Neural cell (in vitro differentiated cells): ENCODE data around the gene TSPOAP1.

ENCODE experiments used
- CTCF ChIP-seq: fragments of 450-650 bp; IDR thresholded peaks from 2 replicates; pipeline ENCODE4 v1.5.1; 2014; ENCODE audit warnings: antibody characterized with exemption, mild to moderate bottlenecking, moderate library complexity; ENCODE audit not compliant: poor library complexity, severe bottlenecking
- EP300 ChIP-seq: fragments of 450-650 bp; conservative IDR thresholded peaks from 2 replicates; pipeline ENCODE4 v1.6.1; 2014; ENCODE audit warnings: antibody characterized with exemption, mild to moderate bottlenecking, moderate library complexity; ENCODE audit not compliant: poor library complexity, severe bottlenecking
- EZH2 ChIP-seq: fragments of 200-600, 300-800 bp; shearing (Covaris generic), sonication (generic); IDR thresholded peaks from 2 replicates; pipeline ENCODE4 v1.6.1; 2014; ENCODE audit warnings: antibody characterized with exemption, low read length, borderline replicate concordance, mild to moderate bottlenecking; ENCODE audit not compliant: insufficient read depth, poor library complexity, severe bottlenecking
- MXI1 ChIP-seq: fragments of 450-650 bp; conservative IDR thresholded peaks from 2 replicates; pipeline ENCODE4 v1.6.1; 2014; ENCODE audit warnings: antibody characterized with exemption, mild to moderate bottlenecking; ENCODE audit not compliant: poor library complexity, severe bottlenecking
- POLR2AphosphoS5 ChIP-seq: IDR thresholded peaks from 2 replicates; pipeline ENCODE4 v1.6.1; 2012
- RAD21 ChIP-seq: fragments of 450-650 bp; conservative IDR thresholded peaks from 2 replicates; pipeline ENCODE4 v1.6.1; 2014; ENCODE audit warnings: antibody characterized with exemption, mild to moderate bottlenecking, moderate library complexity
- SMC3 ChIP-seq: fragments of 450-650 bp; conservative IDR thresholded peaks from 2 replicates; pipeline ENCODE4 v1.6.1; 2014; ENCODE audit warnings: antibody characterized with exemption, mild to moderate bottlenecking, moderate library complexity; ENCODE audit not compliant: poor library complexity
- TAF1 ChIP-seq: IDR thresholded peaks from 2 replicates; pipeline ENCODE4 v1.6.1; 2012; ENCODE audit warnings: low read depth
- TF ChIP-seq, protein P1 (sequence below): IDR thresholded peaks from 2 replicates; pipeline ENCODE4 v1.6.1; 2012; ENCODE audit warnings: borderline replicate concordance

- TF ChIP-seq EZH2 (no peak), CTCF (peak; percentile 59), TAF1 (no peak), POLR2AphosphoS5 (no peak), MXI1 (no peak), EP300 (no peak), SMC3 (peak; percentile 58), RAD21 (peak; percentile 61)
- TF ChIP-seq, protein P1, sequence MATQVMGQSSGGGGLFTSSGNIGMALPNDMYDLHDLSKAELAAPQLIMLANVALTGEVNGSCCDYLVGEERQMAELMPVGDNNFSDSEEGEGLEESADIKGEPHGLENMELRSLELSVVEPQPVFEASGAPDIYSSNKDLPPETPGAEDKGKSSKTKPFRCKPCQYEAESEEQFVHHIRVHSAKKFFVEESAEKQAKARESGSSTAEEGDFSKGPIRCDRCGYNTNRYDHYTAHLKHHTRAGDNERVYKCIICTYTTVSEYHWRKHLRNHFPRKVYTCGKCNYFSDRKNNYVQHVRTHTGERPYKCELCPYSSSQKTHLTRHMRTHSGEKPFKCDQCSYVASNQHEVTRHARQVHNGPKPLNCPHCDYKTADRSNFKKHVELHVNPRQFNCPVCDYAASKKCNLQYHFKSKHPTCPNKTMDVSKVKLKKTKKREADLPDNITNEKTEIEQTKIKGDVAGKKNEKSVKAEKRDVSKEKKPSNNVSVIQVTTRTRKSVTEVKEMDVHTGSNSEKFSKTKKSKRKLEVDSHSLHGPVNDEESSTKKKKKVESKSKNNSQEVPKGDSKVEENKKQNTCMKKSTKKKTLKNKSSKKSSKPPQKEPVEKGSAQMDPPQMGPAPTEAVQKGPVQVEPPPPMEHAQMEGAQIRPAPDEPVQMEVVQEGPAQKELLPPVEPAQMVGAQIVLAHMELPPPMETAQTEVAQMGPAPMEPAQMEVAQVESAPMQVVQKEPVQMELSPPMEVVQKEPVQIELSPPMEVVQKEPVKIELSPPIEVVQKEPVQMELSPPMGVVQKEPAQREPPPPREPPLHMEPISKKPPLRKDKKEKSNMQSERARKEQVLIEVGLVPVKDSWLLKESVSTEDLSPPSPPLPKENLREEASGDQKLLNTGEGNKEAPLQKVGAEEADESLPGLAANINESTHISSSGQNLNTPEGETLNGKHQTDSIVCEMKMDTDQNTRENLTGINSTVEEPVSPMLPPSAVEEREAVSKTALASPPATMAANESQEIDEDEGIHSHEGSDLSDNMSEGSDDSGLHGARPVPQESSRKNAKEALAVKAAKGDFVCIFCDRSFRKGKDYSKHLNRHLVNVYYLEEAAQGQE, result no peak
Observed at GRCh38 chr17:58317421-58318064, 11.1 kb downstream of the TSPOAP1 start.
